Stimulated activated naive CD8-positive, alpha-beta T cell treated with anti-CD3 and anti-CD28 coated beads, Interleukin-15, amount 100 ng/mL, for 72 hours (primary cell): ENCODE data around the gene DYNLT5.
"Not testable (repeated sequence)": the region's sequence is repeated elsewhere in the genome, so short reads cannot be mapped to it uniquely, and the experiment has no call there.

ENCODE experiments used
- ATAC-seq: fragments of 150-1000 bp; cut with Tn5 transposase; 2 replicates; pipeline ENCODE4 v1.10.0; 2021; ENCODE audit warnings: mild to moderate bottlenecking, moderate library complexity
- DNase-seq, 2 donors: peaks; one replicate each; pipeline ENCODE4 v3.0.0; 2021 to 2022
- H3K27ac Mint-ChIP-seq, 2 donors: one replicate each; pipeline ENCODE4 v1.8.0; 2022; ENCODE audit warnings: mild to moderate bottlenecking in 2 of 2, mixed read lengths in 2 of 2, moderate library complexity in 2 of 2
- H3K27me3 Mint-ChIP-seq: one replicate; pipeline ENCODE4 v1.8.0; 2022; ENCODE audit warnings: mixed read lengths
- H3K4me1 Mint-ChIP-seq: one replicate; pipeline ENCODE4 v1.8.0; 2022; ENCODE audit warnings: mild to moderate bottlenecking, mixed read lengths
- H3K4me3 Mint-ChIP-seq, 2 donors: one replicate each; pipeline ENCODE4 v1.8.0; 2022; ENCODE audit warnings: mild to moderate bottlenecking in 2 of 2, mixed read lengths in 2 of 2, moderate library complexity in 1 of 2
- H3K9me3 Mint-ChIP-seq, 2 donors: one replicate each; pipeline ENCODE4 v1.8.0; 2022; ENCODE audit warnings: mixed read lengths in 2 of 2

The DYNLT5 gene, protein sequence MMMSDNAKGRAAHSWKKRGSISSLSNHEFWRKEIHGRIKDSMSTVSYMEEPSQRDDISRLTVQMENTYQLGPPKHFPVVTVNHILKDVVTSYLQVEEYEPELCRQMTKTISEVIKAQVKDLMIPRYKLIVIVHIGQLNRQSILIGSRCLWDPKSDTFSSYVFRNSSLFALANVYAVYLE

DNA sequence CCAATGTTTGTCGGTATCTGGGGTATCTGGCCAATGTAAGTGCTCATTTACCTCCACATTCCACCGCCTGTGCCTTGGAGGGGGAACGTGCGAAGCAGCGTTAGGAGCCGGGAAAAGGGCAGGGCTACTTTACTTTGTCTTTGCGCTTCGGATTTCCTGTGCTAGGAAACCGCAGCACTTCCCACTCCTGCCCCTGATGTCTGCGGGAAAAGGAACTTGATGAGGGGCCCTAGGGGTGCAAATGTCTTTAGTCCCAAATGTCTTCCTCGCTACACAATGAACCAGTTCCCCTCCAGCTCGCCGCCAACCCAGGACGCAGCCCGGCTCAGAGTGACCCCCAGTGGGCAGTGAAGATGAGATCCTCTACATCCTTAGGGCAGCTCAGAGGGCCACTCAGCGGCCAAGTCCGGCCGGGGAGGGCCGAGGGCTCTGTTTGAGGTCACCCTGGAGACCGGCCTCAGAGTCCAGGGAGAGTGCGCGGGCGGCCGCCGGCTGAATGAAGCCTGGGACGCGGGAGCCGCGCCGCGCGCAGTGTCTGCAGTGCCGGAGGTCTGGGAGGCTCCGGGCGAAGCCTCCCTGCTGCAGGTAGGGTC is at the start of gene DYNLT5:
Gene DYNLT5 (plus strand): TSS at position 460 of the 593 bp plus-strand sequence. CDS start 2,200 bp downstream, outside the sequence.
- ATAC-seq (peak; percentile 74), DNase-seq (peak; percentile 8 to 13)
- Mint-ChIP-seq H3K9me3 (no peaks in the 10 kb centered on the region), H3K27ac (no peak within 1 kb of the TSS), H3K27me3 (peaks cover 69% of the 10 kb centered on the region), H3K4me1 (peaks cover 19% of the 10 kb centered on the region), H3K4me3 (peak within 1 kb of the TSS; percentile 68 to 85)

DNA sequence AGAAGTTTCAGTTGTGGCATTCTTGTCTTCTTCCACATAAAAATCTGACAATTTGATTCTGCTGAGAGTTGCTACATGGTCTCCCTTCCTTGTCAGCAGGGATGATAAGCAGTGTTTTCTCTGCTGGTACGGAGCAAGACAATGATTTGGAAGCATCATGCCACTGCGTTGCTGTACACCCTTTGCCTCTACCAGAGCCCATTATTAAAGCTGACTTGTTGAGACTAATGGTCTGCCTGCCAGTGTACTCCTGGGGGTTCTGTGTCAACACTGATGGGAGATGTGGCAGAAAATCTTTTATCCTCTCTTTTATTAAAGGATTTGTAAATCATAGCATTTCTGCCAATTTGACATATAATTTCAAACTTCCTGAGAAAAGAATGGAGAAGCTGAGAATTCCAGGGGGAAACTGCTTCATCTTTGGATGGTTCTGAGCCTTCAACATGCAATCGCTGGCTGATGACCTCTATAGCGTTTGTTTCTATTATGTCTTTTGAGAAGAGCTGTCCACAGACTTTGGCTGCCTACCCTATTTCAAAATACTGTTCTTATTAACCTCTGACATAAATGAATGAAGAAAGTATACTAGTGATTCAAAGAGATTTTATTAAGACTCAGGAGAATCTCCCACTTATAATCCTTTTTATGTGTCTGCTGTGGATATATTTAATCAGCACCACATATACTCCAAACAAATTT is 47.9 kb upstream of the DYNLT5 start:
- no peak overlapping the region for H3K27ac Mint-ChIP-seq
- ATAC-seq, result no peak
- peaks cover 6% of the 10 kb centered on the region for H3K27me3 Mint-ChIP-seq
- DNase-seq, result no peak
- no peaks in the 10 kb centered on the region for H3K4me1 Mint-ChIP-seq
- no peaks in the 10 kb centered on the region for H3K9me3 Mint-ChIP-seq
- H3K4me3 Mint-ChIP-seq, result no peak overlapping the region

DNA sequence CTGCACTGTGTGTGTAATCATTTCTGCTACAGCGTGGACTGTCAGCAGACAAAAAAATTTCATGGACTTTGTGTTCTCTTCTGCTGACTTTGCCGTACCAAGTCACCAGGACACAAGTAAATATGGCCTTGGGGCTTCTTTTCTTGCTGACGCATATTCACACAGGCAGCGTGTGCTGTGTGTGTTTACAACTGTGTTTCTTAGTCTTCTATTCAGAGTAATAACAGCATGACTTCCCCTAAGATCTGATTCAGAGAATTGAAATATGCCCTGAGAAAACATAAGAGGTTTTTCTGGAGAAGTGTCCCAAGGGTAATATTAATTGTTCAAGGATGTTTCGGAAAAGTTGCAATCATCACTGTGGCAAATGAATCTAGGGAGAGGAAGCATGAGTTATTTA is 47.1 kb upstream of the DYNLT5 start:
- ATAC-seq (no peak), DNase-seq (no peak)
- Mint-ChIP-seq H3K4me3 (no peak overlapping the region), H3K27ac (no peak overlapping the region), H3K4me1 (no peaks in the 10 kb centered on the region), H3K27me3 (peaks cover 6% of the 10 kb centered on the region), H3K9me3 (no peaks in the 10 kb centered on the region)

DNA sequence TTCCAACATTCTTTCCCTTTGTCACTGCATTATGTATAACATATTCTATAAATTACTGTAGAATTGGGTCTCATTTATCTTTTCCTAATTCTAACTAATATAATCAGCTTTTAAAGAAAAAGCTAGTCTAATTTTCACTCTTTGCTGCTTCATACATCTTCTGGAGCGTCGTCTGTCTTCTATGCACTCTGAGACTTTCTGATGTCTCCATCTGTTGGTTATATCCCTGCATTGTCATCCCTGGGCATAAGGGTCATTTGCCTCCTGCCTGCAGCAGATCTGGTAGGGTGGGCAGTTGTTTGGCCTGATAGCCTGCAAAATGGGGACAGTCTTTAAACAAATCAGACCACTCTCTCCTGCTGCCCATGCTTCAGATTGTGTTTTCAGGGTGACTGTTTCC is 40.8 kb upstream of the DYNLT5 start:
- DNase-seq (no peak), ATAC-seq (no peak)
- H3K27ac Mint-ChIP-seq, result no peak overlapping the region
- H3K9me3 Mint-ChIP-seq, result no peaks in the 10 kb centered on the region
- no peaks in the 10 kb centered on the region for H3K4me1 Mint-ChIP-seq
- H3K27me3 Mint-ChIP-seq, result peaks cover 8% of the 10 kb centered on the region
- no peak overlapping the region for H3K4me3 Mint-ChIP-seq

DNA sequence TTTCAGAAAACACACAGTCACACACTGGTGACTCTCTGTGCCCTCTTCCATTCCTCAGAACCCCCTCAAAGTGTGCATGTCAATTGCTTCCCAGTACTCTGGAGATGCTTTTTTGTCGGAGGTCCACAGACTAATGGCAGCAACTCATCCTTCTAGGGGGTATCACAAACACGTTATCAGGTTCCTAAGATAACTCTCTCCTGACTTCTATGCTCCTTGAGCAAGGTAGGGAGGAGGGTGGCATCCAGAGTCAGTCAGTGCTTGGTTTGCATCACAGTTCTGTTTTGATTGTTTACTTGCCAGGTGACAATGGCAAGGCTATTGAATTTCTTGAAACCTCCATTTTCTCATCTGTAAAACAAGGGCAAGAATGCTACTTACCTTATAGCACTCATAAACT is 39.4 kb upstream of the DYNLT5 start:
- H3K9me3 Mint-ChIP-seq, result no peaks in the 10 kb centered on the region
- H3K27ac Mint-ChIP-seq, result no peak overlapping the region
- no peaks in the 10 kb centered on the region for H3K4me1 Mint-ChIP-seq
- DNase-seq (no peak), ATAC-seq (no peak)
- no peak overlapping the region for H3K4me3 Mint-ChIP-seq
- H3K27me3 Mint-ChIP-seq, result peaks cover 8% of the 10 kb centered on the region

DNA sequence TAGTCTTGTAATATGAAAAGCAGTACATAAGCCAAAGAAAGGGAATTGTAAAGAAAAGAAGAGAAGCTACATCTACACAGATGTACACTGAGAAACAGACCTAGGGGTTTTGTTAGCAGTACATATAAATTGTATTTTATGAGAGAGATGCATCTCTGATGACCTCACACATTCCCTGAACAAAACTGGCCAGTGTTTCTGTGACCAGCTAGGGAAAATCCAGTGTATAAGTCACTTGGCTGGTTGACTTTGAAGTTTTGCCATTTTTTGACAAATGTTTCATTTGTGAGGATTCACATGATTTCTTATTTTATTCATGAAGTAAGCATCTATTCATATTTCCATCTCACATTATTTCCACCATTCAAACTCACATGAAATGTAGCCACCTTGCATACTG is 28.3 kb upstream of the DYNLT5 start:
- ATAC-seq, result no peak
- Mint-ChIP-seq H3K9me3 (no peaks in the 10 kb centered on the region), H3K27me3 (no peaks in the 10 kb centered on the region), H3K27ac (no peak overlapping the region), H3K4me3 (no peak overlapping the region), H3K4me1 (peaks cover 12% of the 10 kb centered on the region)
- no peak for DNase-seq

DNA sequence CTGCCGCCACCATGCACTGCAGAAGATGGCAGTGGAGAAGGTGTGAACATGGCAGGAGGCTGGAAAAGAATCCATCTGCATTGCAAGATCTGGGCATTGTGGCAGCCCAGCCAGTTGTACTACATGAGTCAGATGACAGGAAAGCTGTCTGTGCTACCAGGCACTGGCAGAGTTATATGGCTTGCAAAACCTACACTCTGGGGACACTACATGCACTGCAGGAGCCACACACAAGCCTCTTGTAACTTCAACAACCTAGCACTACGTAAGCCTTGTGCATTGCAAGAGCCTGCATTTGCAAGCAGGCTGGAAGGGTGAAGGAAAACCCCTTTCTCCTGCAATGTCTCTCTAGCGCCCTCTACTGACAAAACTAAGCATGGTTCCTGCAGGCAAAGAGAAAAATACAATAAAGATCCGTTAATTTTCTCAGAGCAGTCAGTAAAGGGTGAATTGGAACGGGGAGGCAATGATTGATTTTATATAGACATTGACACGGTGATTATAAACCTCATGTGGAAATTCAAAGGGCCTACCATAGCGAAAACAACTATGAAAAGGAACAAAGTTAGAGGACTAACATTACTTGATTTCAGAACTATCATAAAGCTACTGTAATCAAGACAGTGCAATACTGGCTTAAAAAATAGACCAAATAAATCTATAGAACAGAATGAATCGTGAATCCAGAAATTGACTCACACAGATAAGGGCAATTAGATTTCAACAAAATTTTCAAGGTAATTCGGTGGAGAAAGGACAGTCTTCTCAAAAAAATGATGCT is 26.2 kb upstream of the DYNLT5 start:
- ATAC-seq, result peak; percentile 83
- Mint-ChIP-seq H3K4me1 (peaks cover 15% of the 10 kb centered on the region), H3K4me3 (no peak overlapping the region), H3K9me3 (no peaks in the 10 kb centered on the region), H3K27me3 (no peaks in the 10 kb centered on the region), H3K27ac (no peak overlapping the region)
- DNase-seq, result peak; percentile 50 to 66

DNA sequence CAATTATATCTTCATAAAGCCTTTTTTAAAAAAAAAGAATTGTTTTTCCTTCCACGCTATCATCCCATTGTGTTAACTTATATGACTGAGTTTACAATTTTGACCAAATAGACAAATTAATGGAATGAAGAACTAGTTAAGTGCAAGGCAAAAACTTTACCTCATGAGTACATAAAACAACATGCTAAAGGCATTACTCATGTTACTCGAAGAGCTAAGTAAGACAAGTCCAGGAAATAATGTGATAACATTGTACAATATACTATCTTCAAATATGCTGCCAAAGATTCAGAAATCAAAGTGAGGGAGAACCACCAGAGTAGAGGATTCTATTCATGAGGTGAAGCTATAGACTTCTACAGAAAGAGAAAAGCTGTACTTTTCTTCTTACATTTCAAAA is 24.2 kb upstream of the DYNLT5 start:
- H3K27ac Mint-ChIP-seq, result no peak overlapping the region
- no peaks in the 10 kb centered on the region for H3K9me3 Mint-ChIP-seq
- H3K27me3 Mint-ChIP-seq, result no peaks in the 10 kb centered on the region
- ATAC-seq (no peak), DNase-seq (no peak)
- no peak overlapping the region for H3K4me3 Mint-ChIP-seq
- peaks cover 21% of the 10 kb centered on the region for H3K4me1 Mint-ChIP-seq

DNA sequence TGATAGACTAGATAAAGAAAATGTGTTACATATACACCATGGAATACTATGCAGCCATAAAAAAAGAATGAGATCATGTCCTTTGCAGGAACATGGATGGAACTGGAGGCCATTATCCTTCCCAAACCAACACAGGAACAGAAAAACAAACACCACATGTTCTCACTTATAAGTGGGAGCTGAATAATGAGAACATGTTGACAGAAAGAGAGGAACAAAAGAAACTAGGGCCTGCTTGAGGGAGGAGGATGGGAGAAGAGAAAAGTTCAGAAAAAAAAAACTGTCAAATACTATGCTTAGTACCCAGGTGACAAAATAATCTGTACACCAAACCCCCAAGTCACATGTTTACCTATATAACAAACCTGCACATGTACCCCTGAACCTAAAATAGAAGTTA is 23.5 kb upstream of the DYNLT5 start:
- H3K27me3 Mint-ChIP-seq, H3K9me3 Mint-ChIP-seq, ATAC-seq, DNase-seq: not testable (repeated sequence)
- Mint-ChIP-seq H3K4me1 (peaks cover 21% of the 10 kb centered on the region), H3K27ac (peak overlapping the region in 1 of 2 donors; percentile 89), H3K4me3 (peak overlapping the region in 1 of 2 donors; percentile 27)

DNA sequence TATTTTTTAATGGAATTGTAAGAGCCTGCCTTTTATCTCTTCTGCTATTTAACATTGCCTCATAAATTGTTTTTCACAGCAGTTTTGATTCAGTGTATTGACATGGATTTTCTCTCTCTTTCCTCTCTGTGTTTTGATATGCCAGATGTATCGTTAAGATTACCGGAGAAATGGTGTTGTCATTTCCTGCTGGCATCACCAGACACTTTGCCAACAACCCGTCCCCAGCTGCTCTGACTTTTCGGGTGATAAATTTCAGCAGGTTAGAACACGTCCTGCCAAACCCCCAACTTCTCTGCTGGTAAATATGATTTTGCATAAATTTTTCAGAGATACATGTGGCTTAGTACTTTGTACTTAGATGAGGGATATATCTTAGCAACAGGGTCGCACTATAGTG is 23.1 kb upstream of the DYNLT5 start:
- H3K4me3 Mint-ChIP-seq, result peak overlapping the region; percentile 27 to 33
- H3K27ac Mint-ChIP-seq, result peak overlapping the region in 1 of 2 donors; percentile 89
- H3K27me3 Mint-ChIP-seq, result no peaks in the 10 kb centered on the region
- DNase-seq (no peak), ATAC-seq (peak; percentile 41)
- no peaks in the 10 kb centered on the region for H3K9me3 Mint-ChIP-seq
- peaks cover 21% of the 10 kb centered on the region for H3K4me1 Mint-ChIP-seq

DNA sequence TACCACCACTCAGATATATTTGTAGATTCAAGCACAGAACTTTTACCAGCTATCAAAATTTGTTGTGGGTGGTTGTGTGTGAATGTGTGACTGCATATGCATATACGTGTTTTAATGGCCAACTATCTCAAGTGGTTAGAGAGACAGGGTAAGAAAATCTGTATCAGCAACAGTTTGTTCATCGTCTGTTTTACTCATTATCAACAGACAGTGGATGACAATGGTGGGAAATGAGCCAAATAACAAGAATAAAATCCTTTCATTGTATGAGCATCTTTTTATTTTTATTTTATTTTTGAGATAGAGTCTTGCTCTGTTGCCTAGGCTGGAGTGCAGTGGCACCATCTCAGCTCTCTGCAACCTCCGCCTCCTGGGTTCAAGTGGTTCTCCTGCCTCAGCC is 22.7 kb upstream of the DYNLT5 start:
- no peak for DNase-seq
- no peak overlapping the region for H3K4me3 Mint-ChIP-seq
- no peak for ATAC-seq
- H3K4me1 Mint-ChIP-seq, result peaks cover 21% of the 10 kb centered on the region
- H3K27ac Mint-ChIP-seq, result no peak overlapping the region
- no peaks in the 10 kb centered on the region for H3K27me3 Mint-ChIP-seq
- no peaks in the 10 kb centered on the region for H3K9me3 Mint-ChIP-seq

DNA sequence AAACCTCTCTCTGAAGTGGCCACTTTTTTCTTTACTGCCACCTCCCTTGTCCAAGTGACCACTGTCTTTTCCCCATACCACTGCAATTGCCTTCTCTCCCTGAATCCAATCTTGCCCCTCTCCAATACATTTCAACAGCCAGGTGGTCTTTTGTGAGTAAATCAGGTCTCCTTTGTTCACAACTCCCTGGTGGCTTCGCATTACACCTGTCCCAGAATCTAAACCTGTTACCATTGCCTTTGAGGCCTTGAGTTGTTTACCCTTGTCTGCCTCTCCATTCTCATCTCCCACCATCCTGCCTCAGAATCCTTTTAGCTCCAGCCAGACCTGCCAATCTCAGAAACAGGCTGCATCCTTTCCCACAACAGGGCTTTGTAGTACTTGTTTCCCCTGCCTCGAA is 21.8 kb upstream of the DYNLT5 start:
- H3K27me3 Mint-ChIP-seq, result no peaks in the 10 kb centered on the region
- DNase-seq (no peak), ATAC-seq (no peak)
- H3K27ac Mint-ChIP-seq, result peak overlapping the region in 1 of 2 donors; percentile 46
- H3K4me1 Mint-ChIP-seq, result peaks cover 21% of the 10 kb centered on the region
- no peak overlapping the region for H3K4me3 Mint-ChIP-seq
- no peaks in the 10 kb centered on the region for H3K9me3 Mint-ChIP-seq

DNA sequence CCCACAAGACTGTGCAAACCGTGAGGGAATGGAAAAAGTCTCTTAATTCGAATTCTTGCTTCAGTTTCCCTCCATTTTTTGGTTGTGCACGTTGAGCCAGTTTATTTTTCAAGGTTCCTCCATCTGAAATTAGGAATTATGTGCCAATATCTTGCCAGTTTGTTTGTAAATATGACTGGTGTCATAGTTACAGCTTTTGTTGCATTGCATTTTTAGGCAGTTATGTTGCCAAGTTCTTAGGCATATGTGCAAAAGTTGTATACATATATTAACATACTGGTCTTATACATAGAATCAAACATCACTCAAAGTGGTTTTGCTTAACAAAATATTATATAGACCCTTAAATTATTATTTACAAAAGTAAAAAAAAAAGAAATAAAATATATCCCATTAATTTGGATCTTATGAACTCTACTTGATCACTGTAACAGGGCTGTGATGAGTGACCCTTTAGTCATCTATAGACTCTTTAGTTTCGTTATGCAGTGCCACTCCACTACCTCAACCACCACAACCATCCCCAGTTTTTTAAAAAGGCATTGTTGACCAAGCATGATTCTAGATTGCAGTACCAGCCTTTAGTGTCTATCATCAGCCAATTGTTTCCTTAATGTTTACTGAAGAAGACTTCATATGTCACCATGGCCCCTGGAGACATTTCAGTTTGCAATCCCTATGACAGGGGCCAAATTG is 20.9 kb upstream of the DYNLT5 start:
- no peaks in the 10 kb centered on the region for H3K27me3 Mint-ChIP-seq
- no peak overlapping the region for H3K27ac Mint-ChIP-seq
- H3K4me3 Mint-ChIP-seq, result no peak overlapping the region
- peaks cover 16% of the 10 kb centered on the region for H3K4me1 Mint-ChIP-seq
- DNase-seq, result no peak
- ATAC-seq, result peak; percentile 53
- H3K9me3 Mint-ChIP-seq, result no peaks in the 10 kb centered on the region

DNA sequence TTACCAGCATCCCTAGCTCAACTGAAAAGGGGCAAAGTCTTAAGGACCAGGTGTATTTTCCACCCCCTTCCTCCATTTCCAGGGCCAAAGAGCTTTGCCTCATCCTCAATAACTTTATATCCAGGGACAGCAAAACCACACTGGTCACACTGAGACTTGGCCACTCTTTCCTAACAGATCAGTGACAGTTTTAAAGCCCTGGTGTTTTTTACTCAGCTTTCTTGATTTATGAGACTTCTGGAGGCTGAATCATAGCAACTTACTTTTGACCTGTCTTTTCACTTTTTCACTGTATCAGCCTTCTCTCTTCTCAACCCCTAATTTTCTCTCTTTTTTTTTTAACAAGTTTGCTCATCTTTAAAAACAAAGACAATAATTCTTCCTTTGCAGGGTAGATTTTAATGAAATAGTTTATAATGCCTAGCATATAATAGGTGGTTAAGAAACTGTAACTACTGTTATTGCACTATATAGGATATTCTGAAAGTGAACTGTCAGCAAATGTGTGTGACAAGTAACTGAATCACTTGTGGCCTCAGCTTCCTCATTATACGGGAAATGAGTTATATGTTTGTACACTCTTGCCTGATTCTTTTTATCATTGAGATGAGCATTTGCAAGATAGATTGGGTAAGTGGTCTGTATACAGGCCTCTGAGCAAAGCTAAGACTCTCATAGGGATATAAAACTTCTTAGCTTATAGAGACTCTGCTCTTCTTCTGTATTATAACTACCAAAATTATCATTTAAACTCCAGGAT is 19.7 kb upstream of the DYNLT5 start:
- Mint-ChIP-seq H3K9me3 (no peaks in the 10 kb centered on the region), H3K4me3 (no peak overlapping the region), H3K27me3 (no peaks in the 10 kb centered on the region), H3K4me1 (peaks cover 16% of the 10 kb centered on the region), H3K27ac (no peak overlapping the region)
- peak; percentile 58 for ATAC-seq
- DNase-seq, result no peak
